ENCODE measurements around the gene VAMP2.

VAMP2 gene

DNA sequence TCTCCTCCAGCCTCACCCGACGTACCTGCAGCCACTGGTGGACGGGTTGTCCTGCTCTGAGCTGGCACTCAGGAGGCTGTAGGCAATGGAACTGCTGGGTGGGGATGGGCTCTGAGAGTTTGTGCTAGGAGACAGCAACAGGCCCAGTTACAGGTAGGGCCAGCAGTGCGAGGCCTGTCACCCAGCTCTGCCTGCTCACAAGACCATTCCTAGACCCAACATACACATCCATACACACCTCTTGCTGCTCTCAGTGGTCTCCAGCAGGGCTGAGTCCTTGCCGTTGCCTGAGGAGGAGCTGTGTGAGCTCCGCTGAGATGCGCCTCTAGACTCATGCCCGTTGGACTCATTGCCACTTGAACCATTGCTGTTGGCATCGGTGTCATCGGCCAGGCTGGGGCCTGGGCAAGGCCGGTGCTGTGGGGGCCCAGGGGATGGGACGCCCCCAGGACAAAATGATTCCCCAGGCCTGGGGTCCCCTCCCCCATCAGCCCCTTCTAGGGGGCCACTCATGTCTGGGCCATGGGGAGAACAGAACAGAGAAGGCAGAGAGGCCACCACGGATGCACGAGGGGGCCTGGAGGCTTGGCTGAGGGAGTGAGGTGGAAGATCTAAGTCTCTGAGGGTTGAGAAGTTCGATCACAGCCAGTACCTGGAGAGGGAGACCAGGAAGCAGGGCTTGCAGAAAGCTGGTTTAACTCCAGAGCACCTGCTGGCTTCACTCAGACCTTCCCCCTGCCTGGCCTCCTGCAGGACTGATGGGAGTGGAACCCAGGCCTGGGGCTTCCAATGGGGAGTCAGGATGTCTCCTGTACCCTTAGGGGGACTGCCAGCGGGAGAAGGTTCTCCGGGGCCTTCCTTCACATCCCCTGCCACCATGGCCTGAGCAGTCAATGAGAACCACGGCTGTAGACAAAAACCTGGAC lies 12.3 kb downstream of the VAMP2 start:
- DNase-seq (ENCODE audit: extremely low read depth, insufficient read length), result no peak
- peak overlapping the region; percentile 91 for H3K4me3 ChIP-seq (replicated peaks; ENCODE audit: low read depth, low read length)
- no peaks in the 10 kb centered on the region for H3K27me3 ChIP-seq (replicated peaks; ENCODE audit: control insufficient read depth, insufficient read depth, low read length)
- H3K36me3 ChIP-seq (ENCODE audit: control insufficient read depth, insufficient read depth, low read length), result peaks cover 37% of the 10 kb centered on the region
- TF ChIP-seq, protein P1, sequence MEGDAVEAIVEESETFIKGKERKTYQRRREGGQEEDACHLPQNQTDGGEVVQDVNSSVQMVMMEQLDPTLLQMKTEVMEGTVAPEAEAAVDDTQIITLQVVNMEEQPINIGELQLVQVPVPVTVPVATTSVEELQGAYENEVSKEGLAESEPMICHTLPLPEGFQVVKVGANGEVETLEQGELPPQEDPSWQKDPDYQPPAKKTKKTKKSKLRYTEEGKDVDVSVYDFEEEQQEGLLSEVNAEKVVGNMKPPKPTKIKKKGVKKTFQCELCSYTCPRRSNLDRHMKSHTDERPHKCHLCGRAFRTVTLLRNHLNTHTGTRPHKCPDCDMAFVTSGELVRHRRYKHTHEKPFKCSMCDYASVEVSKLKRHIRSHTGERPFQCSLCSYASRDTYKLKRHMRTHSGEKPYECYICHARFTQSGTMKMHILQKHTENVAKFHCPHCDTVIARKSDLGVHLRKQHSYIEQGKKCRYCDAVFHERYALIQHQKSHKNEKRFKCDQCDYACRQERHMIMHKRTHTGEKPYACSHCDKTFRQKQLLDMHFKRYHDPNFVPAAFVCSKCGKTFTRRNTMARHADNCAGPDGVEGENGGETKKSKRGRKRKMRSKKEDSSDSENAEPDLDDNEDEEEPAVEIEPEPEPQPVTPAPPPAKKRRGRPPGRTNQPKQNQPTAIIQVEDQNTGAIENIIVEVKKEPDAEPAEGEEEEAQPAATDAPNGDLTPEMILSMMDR (IDR thresholded peaks at IDR 0.05; ENCODE audit: insufficient read depth, low read length, poor library complexity, severe bottlenecking), result no peak

GRCh38 chr17:8149419-8150193 lies 13.1 kb downstream of the VAMP2 start:
- TF ChIP-seq, protein P1 (IDR thresholded peaks at IDR 0.05; ENCODE audit: insufficient read depth, low read length, poor library complexity, severe bottlenecking), result no peak
- H3K4me3 ChIP-seq (replicated peaks; ENCODE audit: low read depth, low read length), result no peak overlapping the region
- DNase-seq (ENCODE audit: extremely low read depth, insufficient read length), result no peak
- peaks cover 40% of the 10 kb centered on the region for H3K36me3 ChIP-seq (ENCODE audit: control insufficient read depth, insufficient read depth, low read length)
- no peaks in the 10 kb centered on the region for H3K27me3 ChIP-seq (replicated peaks; ENCODE audit: control insufficient read depth, insufficient read depth, low read length)

DNA sequence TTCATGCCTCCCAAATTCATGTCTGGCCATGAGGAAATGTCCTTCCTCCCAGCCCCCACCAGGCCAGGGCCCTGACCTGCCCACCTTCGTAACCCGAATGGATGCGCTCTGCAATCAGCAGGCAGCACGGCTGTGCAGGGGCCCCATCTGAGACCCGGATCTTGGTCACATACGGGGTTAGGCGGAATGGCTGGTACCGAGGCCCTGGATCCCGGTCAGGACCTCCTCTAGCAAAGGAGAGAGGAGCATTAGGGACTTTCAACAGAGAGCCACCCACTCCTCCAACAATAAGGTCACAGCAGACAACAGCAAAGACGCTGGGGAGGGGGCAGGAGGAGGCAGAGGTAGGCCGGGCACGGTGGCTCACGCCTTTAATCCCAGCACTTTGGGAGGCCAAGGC lies 14.2 kb downstream of the VAMP2 start:
- no peaks in the 10 kb centered on the region for H3K27me3 ChIP-seq (replicated peaks; ENCODE audit: control insufficient read depth, insufficient read depth, low read length)
- peaks cover 46% of the 10 kb centered on the region for H3K36me3 ChIP-seq (ENCODE audit: control insufficient read depth, insufficient read depth, low read length)
- DNase-seq (ENCODE audit: extremely low read depth, insufficient read length), result no peak
- TF ChIP-seq, protein P1 (IDR thresholded peaks at IDR 0.05; ENCODE audit: insufficient read depth, low read length, poor library complexity, severe bottlenecking), result no peak
- H3K4me3 ChIP-seq (replicated peaks; ENCODE audit: low read depth, low read length), result no peak overlapping the region

GRCh38 chr17:8147805-8148404 lies 14.8 kb downstream of the VAMP2 start:
- H3K27me3 ChIP-seq (replicated peaks; ENCODE audit: control insufficient read depth, insufficient read depth, low read length), result no peaks in the 10 kb centered on the region
- TF ChIP-seq, protein P1 (IDR thresholded peaks at IDR 0.05; ENCODE audit: insufficient read depth, low read length, poor library complexity, severe bottlenecking), result no peak
- DNase-seq (ENCODE audit: extremely low read depth, insufficient read length), result no peak
- peaks cover 51% of the 10 kb centered on the region for H3K36me3 ChIP-seq (ENCODE audit: control insufficient read depth, insufficient read depth, low read length)
- H3K4me3 ChIP-seq (replicated peaks; ENCODE audit: low read depth, low read length), result no peak overlapping the region

DNA sequence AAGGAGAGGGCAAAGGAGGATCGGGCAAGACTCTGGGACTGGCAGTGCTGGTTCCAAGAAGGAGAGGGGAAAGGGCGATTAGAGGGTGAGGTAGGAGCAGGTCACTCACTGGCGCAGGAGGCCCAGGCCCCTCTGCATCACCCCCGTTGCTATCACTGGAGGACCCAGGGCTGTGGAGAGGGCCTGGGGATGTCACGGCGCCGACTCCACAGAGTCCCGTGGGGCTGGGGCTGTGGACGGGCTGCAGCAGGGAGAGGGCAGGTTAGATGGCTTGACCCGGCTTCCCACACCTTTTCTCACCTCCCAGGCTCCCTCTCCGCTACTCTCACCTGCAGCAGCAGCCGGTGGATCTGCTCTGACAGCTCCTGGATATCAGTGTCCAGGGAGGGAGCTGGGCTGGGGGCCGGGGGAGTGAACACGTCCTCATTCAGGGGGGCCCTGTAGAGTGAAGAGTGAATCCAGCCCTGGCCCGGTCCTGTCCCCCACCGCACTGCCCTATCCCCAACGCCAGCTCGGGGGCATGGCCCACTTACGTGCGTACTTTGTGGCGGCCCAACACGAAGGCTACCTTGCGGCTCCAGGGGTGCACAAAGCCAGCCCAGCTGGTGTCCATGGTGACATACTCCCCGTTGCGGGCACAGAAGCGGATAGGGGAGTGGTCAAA lies 15.5 kb downstream of the VAMP2 start:
- Histone ChIP-seq H3K4me3 (replicated peaks; ENCODE audit: low read depth, low read length) (no peak overlapping the region), H3K36me3 (ENCODE audit: control insufficient read depth, insufficient read depth, low read length) (peaks cover 57% of the 10 kb centered on the region), H3K27me3 (replicated peaks; ENCODE audit: control insufficient read depth, insufficient read depth, low read length) (no peaks in the 10 kb centered on the region)
- TF ChIP-seq, protein P1 (IDR thresholded peaks at IDR 0.05; ENCODE audit: insufficient read depth, low read length, poor library complexity, severe bottlenecking), result no peak
- no peak for DNase-seq (ENCODE audit: extremely low read depth, insufficient read length)
